SKM-1 treated with dmso at 0.1 percent for 144 hours (cell line): ENCODE measurements around the gene PTPRJ.

ENCODE experiments used
- DNase-seq: peaks from one replicate; lab custom pipeline; 2025; ENCODE audit not compliant: unreplicated experiment; lab: John Stamatoyannopoulos, UW

The PTPRJ gene

DNA sequence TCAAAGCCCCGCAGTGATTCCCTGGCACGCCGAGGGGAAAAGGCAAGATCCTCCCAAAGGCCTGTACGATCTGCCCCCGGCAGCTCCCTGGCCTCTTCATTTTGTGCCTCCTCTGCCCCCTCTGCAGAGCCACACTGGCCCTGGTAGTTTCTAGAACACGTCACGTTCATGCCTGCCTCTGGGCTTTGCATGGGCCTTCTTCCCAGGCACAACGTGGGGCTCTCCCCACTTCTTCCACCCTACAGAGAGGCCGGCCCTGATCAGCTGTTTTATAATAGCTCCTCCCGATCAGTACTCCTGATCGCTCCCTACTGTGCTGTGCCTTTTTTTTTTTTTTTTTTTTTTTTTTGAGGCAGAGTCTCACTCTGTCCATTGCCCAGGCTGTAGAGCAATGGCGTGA lies 78.4 kb downstream of the PTPRJ start:
- no peak for DNase-seq

DNA sequence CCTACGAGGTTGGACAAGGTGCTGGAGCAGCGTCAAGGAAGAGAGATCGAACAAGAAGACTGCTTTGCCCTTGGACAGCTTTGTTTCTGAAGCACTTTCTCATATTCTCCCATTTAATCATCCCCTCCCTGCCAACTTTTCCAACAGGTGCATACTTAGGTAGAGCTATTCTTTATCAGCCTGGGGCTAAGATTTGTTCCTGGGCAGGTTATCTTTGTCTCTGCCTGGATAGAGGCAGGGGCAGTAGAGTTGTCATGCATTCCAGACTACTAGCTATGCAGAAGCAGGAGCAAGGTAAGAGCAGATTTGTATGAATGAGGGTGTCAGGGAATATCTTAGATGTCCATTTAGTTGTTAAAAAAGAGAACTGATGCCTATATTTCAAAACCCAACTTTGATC lies 82.3 kb downstream of the PTPRJ start:
- no peak for DNase-seq

DNA sequence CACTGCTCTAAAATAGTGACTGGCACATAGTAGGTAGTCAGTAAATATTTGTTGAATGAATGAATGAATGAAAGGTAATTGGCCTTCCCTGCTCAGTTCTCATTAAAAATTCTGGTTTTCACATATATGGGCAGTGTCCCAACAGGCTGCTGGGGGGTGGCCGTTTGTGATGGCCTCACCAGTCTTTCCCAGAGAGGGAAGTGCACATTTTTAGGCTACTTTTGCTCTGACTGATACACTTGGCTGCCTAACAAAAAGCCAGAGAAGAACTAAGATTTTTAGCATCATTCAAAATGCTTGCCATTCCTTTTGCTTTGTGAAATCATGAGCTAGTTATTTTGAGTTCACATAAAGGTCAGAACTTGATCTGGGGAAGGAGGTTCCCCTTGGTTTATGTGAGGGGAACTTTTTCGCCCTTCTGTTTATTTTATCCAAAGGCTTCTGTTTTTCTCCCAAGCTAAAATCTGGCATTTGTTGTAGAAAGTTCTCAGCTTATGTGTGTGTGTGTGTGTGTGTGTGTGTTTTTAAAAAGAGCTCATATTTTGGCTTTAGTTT lies 83.1 kb downstream of the PTPRJ start:
- no peak for DNase-seq

DNA sequence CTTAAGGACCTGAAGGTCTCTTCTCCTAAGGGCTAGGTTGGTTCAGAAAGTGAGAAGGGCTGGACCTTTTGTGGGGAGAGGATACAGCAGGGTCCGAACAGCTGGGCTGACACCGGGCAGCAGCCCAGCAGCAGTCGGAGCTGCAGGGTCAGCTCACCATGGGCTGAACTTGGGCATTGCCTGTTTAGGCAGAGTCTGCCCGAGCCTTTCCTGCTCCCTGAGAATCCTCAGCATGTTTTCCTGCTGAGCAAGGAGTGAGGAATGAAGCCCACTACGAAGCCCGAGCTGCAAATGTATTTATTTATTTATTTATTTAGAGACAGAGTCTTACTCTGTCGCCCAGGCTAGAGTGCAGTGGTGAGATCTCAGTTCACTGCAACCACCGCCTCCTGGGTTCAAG lies 83.9 kb downstream of the PTPRJ start:
- DNase-seq: no peak

DNA sequence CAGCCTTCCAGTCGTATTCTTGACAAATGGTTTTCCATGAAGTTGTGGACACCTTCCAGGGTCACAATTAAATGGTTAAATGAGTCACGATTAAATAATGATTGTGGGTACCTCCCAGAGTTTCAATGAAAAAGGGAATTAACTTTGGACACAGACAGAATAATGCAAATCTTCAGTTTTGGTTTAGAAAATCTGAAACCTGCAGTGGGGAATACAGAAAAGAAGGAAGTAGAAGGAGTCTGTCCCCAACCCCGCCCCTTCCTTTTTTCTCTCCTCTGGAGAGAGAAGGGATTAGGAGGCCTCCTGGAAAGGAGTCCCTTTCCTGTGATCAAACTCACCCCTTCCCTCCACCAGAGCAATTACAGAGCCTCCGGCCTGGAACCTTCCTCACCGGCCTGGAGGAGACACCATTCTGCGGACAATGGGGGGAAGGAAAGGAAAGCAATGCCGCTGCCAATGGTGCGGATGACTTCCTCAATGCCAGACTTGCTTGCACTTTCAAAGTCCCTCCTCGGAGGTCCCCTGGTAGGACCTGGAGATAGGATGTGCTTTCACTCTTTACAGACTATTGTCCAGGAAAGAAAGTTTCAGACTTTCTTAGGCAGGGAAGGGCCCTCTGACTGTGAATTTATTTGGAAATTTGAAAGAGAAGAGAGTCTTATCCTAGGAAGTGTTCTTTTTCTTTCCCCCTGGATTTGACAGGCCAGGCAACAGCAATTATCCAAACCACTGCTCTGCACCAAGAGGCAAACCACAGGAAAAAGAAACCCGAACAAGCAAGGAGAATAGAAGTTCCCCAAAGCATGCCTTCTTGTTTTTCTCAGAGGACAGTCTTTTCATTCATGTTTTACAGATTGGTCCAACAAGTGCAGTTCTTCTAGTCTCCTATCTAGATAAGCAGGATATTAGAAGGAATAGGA lies 86.8 kb downstream of the PTPRJ start:
- DNase-seq: peak; percentile 56

DNA sequence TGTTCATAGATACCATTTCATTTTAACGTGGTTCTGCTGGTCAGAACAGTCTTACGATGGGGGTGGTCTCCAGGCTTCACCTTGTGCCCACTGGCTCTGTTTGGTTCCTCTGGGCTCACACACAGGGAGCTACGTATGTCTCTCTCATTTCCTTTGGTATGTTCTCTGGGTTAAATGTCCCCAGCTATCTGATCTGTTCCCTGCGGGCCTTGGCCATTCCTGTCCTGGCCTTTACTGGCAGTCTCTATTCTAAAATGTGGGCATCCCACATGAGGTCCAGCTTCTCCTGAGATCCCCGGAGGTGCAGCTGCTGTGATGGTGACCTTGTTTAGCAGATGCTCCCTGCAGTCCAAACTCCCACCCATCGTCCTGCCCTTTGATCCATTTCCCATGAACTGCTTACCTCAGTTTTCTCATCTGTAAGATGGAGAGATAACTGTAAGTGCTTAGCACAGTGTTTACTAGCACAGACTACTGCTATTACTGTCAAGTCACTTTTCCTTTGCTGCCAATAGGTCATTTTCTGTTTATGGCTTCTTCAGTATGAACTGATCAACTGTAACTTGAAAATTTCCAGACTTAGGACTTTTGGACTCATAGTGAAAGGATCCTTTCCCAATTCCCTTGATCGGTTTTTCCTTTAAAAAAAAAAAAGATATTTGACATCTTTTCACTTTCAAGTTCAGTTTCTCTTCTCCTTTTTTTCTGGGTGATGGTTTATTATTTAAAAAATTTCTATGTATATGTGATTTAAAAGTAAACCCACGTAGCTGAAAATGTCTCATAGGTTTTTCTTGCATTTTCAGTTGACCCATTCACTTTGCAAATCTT lies 92.9 kb downstream of the PTPRJ start:
- no peak for DNase-seq

DNA sequence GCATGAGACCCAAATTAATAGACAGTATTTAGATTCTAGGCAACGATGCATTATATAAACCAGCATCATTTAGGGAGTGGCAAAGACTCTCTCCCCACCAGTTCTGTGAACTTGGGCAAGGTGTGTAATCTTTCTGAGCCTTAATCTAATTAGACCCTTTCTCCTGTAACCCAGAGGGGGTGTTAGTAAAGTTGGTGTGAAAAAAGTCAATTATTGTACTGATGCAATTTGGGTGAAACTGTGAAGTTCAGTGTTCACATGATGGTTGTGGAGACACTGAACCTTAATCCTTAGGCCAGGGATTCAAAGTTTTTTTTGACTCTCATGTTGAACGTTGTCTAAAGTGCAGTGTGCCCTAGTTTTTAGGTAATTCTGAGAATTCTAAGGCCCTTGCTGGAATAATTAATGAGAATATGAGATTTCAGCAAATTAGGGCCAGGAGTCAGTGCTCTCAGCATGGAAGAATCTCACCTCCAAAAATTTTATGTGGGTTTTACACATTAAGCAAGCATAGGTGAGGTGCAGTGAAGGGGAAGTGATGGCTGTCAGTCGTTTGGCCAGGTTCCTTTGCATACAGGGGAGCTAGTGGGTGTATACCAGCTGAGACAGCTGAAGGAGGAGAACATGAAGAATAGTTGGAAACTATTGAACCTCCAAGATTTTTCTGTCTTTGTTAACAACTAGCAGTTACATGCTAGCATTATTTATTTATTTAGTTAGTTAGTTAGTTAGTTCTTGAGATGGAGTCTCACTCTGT lies 94.2 kb downstream of the PTPRJ start:
- no peak for DNase-seq

DNA sequence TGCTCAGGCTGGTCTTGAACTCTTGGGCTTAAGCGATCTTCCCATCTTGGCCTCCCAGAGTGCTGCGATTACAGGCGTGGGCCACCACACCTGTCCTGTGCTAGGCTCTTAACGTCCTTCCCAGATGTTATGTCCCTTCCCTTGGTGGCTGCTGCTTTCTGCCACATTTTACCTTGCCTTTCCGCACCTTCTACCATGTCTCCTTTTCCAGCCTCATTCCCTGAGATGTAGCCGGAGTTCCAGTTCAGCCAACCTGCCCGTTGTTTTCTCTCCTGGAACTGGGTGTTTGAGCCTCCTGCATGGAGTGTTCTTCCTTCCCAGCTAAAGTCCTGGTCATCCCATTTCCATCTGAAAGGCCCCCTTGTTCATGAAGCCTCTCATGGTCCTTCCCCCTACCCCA lies 95.3 kb downstream of the PTPRJ start:
- DNase-seq: no peak

DNA sequence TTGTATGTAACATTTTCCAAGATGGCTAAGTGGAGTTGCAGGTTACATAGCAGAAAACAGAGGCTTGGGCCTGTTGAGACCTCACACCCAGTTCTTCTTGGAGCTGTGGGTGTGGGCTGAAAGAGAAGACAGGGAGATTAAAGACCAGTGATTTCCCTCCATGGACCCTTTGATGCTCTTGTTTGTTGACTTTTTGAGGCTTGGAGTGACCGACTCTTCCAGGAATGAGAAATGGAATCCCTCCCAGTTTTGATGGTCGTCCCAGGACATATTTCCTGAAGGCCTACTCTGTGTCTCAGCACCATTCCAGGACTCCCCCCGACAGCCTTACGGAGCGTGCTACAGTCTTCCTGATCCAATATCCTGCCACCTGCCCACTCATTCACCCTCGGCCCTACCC lies 96.9 kb downstream of the PTPRJ start:
- DNase-seq: no peak

DNA sequence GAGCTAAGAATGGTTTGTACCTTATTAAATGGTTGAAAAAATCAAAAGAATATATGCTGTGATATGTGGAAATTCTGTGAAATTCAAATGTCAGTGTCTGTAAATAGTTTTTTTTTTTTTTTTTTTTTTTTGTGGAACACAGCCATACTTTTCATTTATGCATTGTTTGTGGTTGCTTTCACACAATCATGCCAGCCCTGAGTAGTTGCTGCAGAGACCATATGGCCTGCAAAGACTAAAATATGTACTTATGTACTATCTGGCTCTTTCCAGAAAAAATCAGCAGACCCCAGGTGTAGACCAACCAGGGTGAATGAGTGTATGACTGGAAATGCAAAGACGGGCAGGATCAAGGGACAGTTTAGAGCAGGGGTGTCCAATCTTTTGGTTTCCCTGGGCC lies 98.3 kb downstream of the PTPRJ start:
- DNase-seq: no peak

DNA sequence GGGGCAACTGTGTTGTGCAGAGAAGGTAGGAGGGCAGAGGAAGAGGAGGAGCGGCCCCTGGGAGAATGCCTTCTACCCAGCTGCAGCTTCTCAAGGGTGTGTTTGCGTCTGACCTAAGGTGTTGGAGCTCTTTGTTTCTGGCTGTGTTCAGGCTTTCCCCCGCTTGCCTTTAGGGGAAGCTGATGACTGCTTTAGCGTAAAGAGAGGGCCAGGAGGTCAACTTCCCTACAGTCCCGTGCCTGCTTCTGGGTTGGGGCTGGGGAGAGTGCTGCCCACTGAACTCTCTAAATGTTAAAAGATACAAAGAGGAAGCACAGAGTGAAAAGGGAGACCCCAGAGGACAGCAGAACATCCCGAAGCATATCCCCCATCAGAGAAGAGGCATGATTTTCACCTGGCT lies 99.2 kb downstream of the PTPRJ start:
- DNase-seq: no peak

DNA sequence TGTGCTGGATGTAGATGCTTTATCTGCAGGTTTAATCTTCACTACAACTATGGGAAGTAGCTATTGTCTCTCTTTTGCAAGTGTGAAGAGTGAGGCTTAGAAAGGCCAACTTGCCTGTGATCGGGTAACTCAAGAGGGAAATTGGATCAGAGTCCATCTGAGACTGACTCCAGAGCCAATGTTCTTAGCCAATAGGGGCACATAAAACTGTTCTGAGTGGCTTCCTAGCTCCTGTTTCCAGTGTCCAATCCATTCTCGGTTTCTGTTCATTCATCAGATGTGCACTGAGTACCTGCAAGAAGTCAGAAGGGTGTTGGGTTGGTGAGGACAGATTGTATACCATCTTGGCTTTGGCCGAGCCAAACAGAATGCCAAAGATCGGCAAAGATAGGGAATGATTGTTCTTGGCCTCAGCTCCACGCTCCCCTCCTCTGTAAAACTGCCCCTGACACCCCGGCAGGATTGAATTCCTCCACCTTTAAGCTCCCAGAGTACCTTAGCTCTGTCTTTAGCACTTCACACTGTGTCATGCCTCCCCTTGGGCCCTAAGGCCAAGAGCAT lies 100.0 kb downstream of the PTPRJ start:
- DNase-seq: no peak

DNA sequence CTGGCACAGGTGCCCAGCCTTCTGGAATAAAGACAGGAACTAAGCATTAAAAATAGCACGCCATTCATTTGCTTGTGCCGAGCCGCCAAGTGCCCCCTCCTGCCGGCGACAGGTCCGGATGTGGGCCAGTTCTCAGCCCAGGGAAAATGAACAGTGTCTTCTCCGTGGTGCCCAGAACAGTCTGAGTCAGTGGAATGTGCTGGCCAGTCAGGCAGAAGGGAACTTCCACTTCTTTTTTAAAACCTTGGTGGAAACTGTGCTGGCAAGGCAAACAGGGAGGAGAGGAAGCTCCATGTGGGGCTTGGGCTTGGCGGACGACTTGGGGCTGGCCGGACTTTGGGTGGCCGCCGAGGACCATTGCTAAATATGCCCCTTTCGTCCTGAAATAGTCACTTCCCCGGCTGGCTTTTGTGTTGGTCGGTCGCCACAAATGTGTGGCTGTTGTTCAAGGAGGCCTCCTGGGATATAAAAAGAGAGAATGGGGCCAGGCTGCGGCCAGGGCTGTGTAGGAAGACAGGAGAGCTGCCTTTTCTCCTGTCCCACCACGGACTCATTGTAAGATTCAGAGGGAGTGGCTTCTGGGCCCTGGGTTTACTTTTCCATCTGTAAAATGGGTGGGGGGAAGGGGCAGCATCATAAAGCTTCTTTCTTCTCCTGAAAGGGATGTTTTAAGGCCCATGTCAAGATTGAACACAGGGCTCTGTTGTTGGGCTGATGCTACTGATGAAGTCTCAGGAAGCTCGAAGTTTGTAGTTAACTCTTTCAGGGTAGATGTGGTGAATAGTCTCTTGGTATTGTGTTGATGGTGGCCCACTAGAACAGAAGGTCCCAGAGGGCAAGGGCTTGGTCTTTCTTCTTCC lies 101.0 kb downstream of the PTPRJ start:
- peak; percentile 47 for DNase-seq

DNA sequence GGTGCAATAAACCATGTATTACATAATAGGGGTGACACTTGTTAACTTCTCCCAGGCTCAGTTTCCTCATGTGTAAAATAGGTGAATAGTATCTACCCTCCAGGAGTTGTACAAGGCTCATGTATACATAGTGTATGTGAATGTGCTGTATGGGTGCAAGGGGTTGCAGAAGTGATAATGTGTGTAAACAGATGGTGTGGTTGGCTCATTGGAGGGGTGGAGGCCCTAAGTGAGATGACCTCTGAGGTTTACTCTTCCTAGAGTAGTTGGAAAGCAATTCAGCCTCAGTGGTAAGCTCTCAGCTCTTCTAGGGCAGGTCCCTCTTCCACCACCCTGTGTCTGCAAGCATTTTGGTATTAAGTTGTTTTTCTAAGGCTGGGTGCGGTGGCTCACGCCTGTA lies 102.4 kb downstream of the PTPRJ start:
- DNase-seq: no peak

DNA sequence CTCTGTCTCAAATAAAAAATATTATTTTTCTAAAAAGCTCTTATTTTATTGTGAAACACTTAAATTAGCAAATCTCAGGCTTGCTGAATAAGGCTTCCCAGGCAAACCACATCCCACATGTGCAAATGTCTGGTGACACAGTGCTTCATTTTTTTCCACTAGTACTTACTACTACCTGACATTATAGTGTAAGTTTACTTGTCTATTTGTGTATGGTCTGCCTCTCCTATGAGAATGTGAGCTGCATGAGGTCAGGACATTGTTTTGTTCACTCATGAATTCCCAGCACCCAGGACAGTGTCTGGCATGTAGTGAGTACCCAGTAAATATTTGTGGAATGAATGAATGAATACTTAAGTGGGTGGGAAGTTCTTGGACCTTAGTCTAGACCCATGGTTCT lies 103.1 kb downstream of the PTPRJ start:
- no peak for DNase-seq

DNA sequence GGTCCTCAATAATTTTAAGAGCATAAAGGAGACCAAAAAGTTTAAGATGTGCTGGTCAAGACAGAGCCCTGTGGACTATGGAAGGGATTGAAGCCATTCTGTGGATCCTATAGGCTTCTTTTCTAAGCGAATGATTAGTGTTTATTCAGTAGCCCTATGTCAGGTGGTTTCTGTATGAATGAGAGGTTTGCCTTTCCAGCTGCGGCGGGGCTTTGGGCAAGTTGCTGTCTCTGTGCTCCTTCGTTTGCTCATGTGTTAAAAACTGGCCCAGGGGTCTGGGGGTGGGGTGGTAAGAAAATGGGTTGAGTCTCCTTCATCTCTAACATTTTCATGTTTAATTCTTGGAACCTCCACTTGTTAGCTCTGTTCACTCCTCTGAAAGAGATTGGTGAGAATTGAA lies 105.3 kb downstream of the PTPRJ start:
- DNase-seq: no peak

DNA sequence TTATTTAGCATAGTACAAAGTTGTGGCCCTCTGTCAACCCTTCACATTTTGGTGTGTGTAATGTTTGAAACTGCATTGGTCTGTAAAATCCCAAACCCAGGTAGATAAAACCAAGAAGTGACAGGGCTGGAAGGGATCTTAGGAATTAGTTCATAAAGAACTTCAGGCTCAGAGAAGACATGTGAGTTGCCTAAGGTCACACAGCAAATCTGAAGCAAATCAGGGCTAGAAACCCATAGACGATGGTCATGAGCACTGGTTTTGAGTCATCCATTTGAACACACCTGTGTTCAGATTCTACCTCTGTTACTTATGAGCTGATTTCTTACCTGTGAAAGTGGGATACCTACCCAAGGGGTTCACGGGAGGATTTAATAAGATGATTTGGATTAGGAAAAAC lies 107.1 kb downstream of the PTPRJ start:
- DNase-seq: no peak

DNA sequence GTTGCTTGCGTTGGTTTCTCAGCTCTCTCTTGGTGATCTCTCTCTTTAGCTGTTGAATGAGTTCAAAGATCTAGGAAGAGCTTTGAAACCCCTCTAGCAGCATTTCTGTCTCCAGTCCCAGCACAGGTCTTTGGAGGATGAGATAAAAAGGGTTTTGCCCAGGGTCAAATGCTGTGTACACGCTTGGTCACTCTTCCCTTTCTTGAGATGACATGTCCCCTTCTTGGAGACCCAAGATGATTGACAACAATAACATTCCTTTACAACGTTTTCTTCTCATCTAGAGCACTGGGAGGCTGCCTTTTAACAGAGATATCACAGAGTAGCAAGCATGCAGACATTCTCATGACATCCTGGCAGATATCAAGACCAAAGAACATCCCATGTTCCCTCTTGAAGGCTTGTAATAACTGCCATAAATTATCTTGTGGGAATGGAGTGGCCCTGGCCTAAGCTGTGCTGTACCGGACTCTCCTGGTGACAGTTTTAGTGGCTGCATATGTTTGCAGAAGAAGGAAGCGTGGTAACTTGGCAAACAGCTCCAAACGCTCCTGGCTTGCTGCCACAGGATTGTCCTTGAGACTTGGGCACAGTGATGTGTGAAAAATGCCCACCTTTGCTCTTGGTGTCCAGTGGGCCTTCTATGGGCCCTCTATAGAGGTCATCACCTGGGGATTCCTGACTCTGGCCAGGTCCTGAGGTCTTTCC lies 107.8 kb downstream of the PTPRJ start:
- no peak for DNase-seq

DNA sequence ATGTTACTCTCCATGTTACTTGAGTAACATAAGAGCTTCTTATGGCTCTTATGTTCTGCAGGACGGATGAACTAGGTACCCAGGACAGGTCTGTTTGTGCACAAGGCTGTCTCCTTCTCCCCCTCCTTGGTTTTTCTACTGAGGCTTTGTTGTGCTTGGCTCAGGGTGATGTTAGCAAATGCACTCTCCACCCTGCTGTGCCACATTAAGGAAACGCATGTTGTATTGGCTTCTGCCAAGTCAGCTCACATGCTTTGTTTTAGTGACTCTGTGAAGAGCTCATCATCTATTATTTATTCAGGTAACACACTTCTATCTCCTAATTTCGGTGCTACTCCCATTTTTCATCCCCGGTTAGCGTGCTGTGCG lies 108.3 kb downstream of the PTPRJ start:
- DNase-seq: no peak
